Endodermal cell (in vitro differentiated cells): ENCODE measurements around the gene VASH2. TPM values are rescaled to one million over a fixed set of nuclear protein-coding genes. Genes with fewer than 3 reads are reported as not detected.

Source experiments
- DNase-seq: peaks from one replicate; pipeline ENCODE4 v3.0.0-alpha.2; 2017
- H3K27ac ChIP-seq: 2 replicates; pipeline ENCODE4 v1.5.1; 2013; ENCODE audit warnings: mild to moderate bottlenecking, low read depth, low read length, moderate library complexity
- H3K27me3 ChIP-seq: 2 replicates; pipeline ENCODE4 v1.6.1; 2013; ENCODE audit warnings: mild to moderate bottlenecking, low read length, moderate library complexity; ENCODE audit not compliant: insufficient read depth, control insufficient read depth, poor library complexity, severe bottlenecking
- H3K36me3 ChIP-seq: 2 replicates; pipeline ENCODE4 v1.7.0; 2013; ENCODE audit warnings: mild to moderate bottlenecking, low read length, moderate library complexity; ENCODE audit not compliant: control insufficient read depth, insufficient read depth
- H3K4me1 ChIP-seq: one replicate; pipeline ENCODE4 v1.7.0; 2013; ENCODE audit warnings: low read length; ENCODE audit not compliant: control insufficient read depth, insufficient read depth
- H3K4me3 ChIP-seq: 2 replicates; pipeline ENCODE4 v1.5.1; 2013; ENCODE audit warnings: mild to moderate bottlenecking, low read length, moderate library complexity
- H3K9ac ChIP-seq: 2 replicates; pipeline ENCODE4 v1.6.1; 2013; ENCODE audit warnings: mild to moderate bottlenecking, low read length, moderate library complexity; ENCODE audit not compliant: poor library complexity, severe bottlenecking; ENCODE audit errors: extremely low read depth
- H3K9me3 ChIP-seq: 2 replicates; pipeline ENCODE4 v1.6.1; 2013; ENCODE audit warnings: mild to moderate bottlenecking, low read length, moderate library complexity; ENCODE audit not compliant: control insufficient read depth
- H3K27ac Mint-ChIP-seq: 2 replicates; pipeline ENCODE4 v1.8.0; 2020; ENCODE audit warnings: mixed read lengths
- H3K27me3 Mint-ChIP-seq: 2 replicates; pipeline ENCODE4 v1.8.0; 2021; ENCODE audit warnings: mild to moderate bottlenecking, mixed read lengths; ENCODE audit not compliant: insufficient read depth
- H3K36me3 Mint-ChIP-seq: 2 replicates; pipeline ENCODE4 v1.8.0; 2020; ENCODE audit warnings: low read depth, mixed read lengths
- H3K4me1 Mint-ChIP-seq: 2 replicates; pipeline ENCODE4 v1.8.0; 2020; ENCODE audit warnings: mixed read lengths
- H3K4me3 Mint-ChIP-seq: 2 replicates; pipeline ENCODE4 v1.8.0; 2020; ENCODE audit warnings: mild to moderate bottlenecking, moderate library complexity, mixed read lengths
- H3K9me3 Mint-ChIP-seq: 2 replicates; pipeline ENCODE4 v1.8.0; 2020; ENCODE audit warnings: mild to moderate bottlenecking, mixed read lengths
- CTCF ChIP-seq: fragments of 200-600 bp; sonication (generic); conservative IDR thresholded peaks from 2 replicates; pipeline ENCODE4 v1.5.0; 2021; ENCODE audit warnings: antibody characterized with exemption, mild to moderate bottlenecking
- WGBS, 2 experiments: methylation state at CpG; one replicate each; pipeline versions ENCODE4 v1.1.5 to v1.1.7; 2013; ENCODE audit warnings: missing lambda C conversion rate in 2 of 2, mixed read lengths in 1 of 2; ENCODE audit not compliant: insufficient coverage in 1 of 2, insufficient read length in 1 of 2; 5-methylcytosine and 5-hydroxymethylcytosine counted together
- total RNA-seq, 2 donors: library from RNA; stranded (reverse); fragmentation: NEBNext Ultra II Directional in 1 of 2; extraction: Animal tissue kit (Norgen Biotek cat#: 25700) in 1 of 2; gene quantifications; 2 replicates in 1 of 2; 3 replicates in 1 of 2; pipeline ENCODE4 v1.2.1, GENCODE V29; 2021

The VASH2 gene
- total RNA-seq, 2 donors from 2014 or later: 13.7 to 30.2 TPM

DNA sequence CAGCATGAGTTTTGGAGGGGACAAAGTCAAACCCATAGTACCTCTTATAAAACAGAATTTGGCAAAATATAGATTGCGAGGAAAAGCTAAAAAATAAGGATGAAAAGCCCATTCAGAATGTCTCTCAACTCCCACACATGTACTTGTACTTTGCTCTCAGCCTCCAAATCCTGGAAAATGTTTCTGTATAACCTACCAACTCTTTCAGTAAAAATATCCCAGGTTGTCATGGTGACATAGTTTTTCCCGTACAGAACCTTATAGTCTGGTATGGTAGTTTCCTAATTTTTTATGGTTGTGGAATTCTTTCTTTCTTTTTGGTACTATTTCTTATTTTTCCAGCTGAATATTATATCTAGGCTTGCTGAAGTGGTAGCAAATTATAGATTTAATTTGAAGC is 85.2 kb downstream of the VASH2 start:
- no peaks in the 10 kb centered on the region for H3K36me3 Mint-ChIP-seq
- H3K9me3 Mint-ChIP-seq: peaks cover 27% of the 10 kb centered on the region
- TF ChIP-seq CTCF: no peak

More for the DNA sequence above, 85.2 kb downstream of the VASH2 start:
- no peak overlapping the region for H3K9ac ChIP-seq
- H3K27me3 ChIP-seq: no peaks in the 10 kb centered on the region
- H3K9me3 ChIP-seq: peaks cover 3% of the 10 kb centered on the region
- H3K27ac ChIP-seq: no peak overlapping the region
- H3K27me3 Mint-ChIP-seq: no peaks in the 10 kb centered on the region
- 98 to 100% methylated on average over 1 to 2 of the region's 2 CpGs for WGBS, 2 experiments
- no peaks in the 10 kb centered on the region for H3K4me1 ChIP-seq
- H3K27ac Mint-ChIP-seq: no peak overlapping the region
- no peaks in the 10 kb centered on the region for H3K36me3 ChIP-seq
- DNase-seq: no peak
- H3K4me1 Mint-ChIP-seq: no peaks in the 10 kb centered on the region
- H3K4me3 Mint-ChIP-seq: no peak overlapping the region
- H3K4me3 ChIP-seq: no peak overlapping the region

Other genes with a start within 250 kb of the VASH2 start
- gene NSL1, start 158.8 kb upstream of the VASH2 start, total RNA-seq: 10 to 100 TPM; 47.6 to 57.7 TPM
- gene TATDN3, start 158.6 kb upstream of the VASH2 start, total RNA-seq: 10 to 100 TPM; 14.9 to 26.3 TPM
- gene SPATA45, start 102.9 kb upstream of the VASH2 start, total RNA-seq: not detected
- gene FLVCR1, start 92.3 kb upstream of the VASH2 start, total RNA-seq: 10 to 100 TPM; 47.3 to 49.2 TPM
- gene ANGEL2, start 65.3 kb downstream of the VASH2 start, total RNA-seq: 10 to 100 TPM; 55.8 to 60.4 TPM
- 10 to 100 TPM; 31.4 to 36.3 TPM for gene RPS6KC1, start 100.7 kb downstream of the VASH2 start, total RNA-seq